IPS DF 6.9 (cell line): Measurements from ENCODE around the gene NPTX1.
"Not testable (repeated sequence)": the region's sequence is repeated elsewhere in the genome, so short reads cannot be mapped to it uniquely, and the experiment has no call there.

Source experiments
- DNase-seq: peaks from one replicate; pipeline ENCODE4 v3.0.0-alpha.2; 2013; ENCODE audit warnings: low read depth, low spot score
- H3K27ac ChIP-seq: one replicate; pipeline ENCODE4 v1.5.1; 2013; ENCODE audit warnings: low read length, control low read depth
- H3K27me3 ChIP-seq: 2 replicates; pipeline ENCODE4 v1.6.1; 2013; ENCODE audit warnings: mild to moderate bottlenecking, low read length; ENCODE audit not compliant: control insufficient read depth, insufficient read depth
- H3K36me3 ChIP-seq: 2 replicates; pipeline ENCODE4 v1.6.1; 2013; ENCODE audit warnings: low read length; ENCODE audit not compliant: control insufficient read depth, insufficient read depth
- H3K4me1 ChIP-seq: 2 replicates; pipeline ENCODE4 v1.6.1; 2013; ENCODE audit warnings: low read length; ENCODE audit not compliant: control insufficient read depth, insufficient read depth
- H3K4me3 ChIP-seq: 2 replicates; pipeline ENCODE4 v1.5.1; 2013; ENCODE audit warnings: mild to moderate bottlenecking, low read length
- H3K9me3 ChIP-seq: 2 replicates; pipeline ENCODE4 v1.6.1; 2013; ENCODE audit warnings: low read length, inconsistent platforms; ENCODE audit not compliant: control insufficient read depth, insufficient read depth
- WGBS: extraction: QIAGEN DNeasy Blood & Tissue Kit; methylation state at CpG from one replicate; pipeline ENCODE4 v1.1.7; 2013; ENCODE audit warnings: mixed read lengths, missing lambda C conversion rate; ENCODE audit not compliant: insufficient read length, insufficient coverage; 5-methylcytosine and 5-hydroxymethylcytosine counted together

NPTX1 gene

GRCh38 chr17:80513201-80513600 lies 36.8 kb upstream of the NPTX1 start:
- Histone ChIP-seq H3K36me3 (no peaks in the 10 kb centered on the region), H3K4me3 (no peak overlapping the region), H3K9me3 (no peaks in the 10 kb centered on the region), H3K27me3 (no peaks in the 10 kb centered on the region), H3K4me1 (no peaks in the 10 kb centered on the region; the same call in 1 of the 2 replicates), H3K27ac (no peak overlapping the region)
- no CpG with 5 or more reads among the region's 16 CpGs for WGBS
- DNase-seq: no peak

GRCh38 chr17:80512233-80512632 lies 35.8 kb upstream of the NPTX1 start:
- no peaks in the 10 kb centered on the region for H3K27me3 ChIP-seq
- H3K4me3 ChIP-seq: no peak overlapping the region
- WGBS: no CpG with 5 or more reads among the region's 15 CpGs
- no peaks in the 10 kb centered on the region for H3K9me3 ChIP-seq
- H3K36me3 ChIP-seq: no peaks in the 10 kb centered on the region
- no peak overlapping the region for H3K27ac ChIP-seq
- H3K4me1 ChIP-seq: no peaks in the 10 kb centered on the region; the same call in 1 of the 2 replicates
- DNase-seq: no peak

GRCh38 chr17:80511222-80512180 lies 35.1 kb upstream of the NPTX1 start:
- Histone ChIP-seq H3K36me3 (no peaks in the 10 kb centered on the region), H3K4me1 (no peaks in the 10 kb centered on the region; the same call in 1 of the 2 replicates), H3K9me3 (no peaks in the 10 kb centered on the region), H3K27ac (no peak overlapping the region), H3K27me3 (no peaks in the 10 kb centered on the region), H3K4me3 (no peak overlapping the region)
- WGBS: 100% methylated on average over 4 of the region's 18 CpGs
- DNase-seq: no peak

- Histone ChIP-seq H3K4me3 (no peak overlapping the region), H3K4me1 (no peaks in the 10 kb centered on the region), H3K9me3 (no peaks in the 10 kb centered on the region), H3K27ac (no peak overlapping the region), H3K27me3 (no peaks in the 10 kb centered on the region), H3K36me3 (no peaks in the 10 kb centered on the region)
- DNase-seq: no peak
- 100% methylated on average over 1 of the region's 9 CpGs for WGBS
Observed at GRCh38 chr17:80510772-80511171, 34.4 kb upstream of the NPTX1 start.

- WGBS: no CpG with 5 or more reads among the region's 14 CpGs
- no peaks in the 10 kb centered on the region for H3K9me3 ChIP-seq
- H3K36me3 ChIP-seq: no peaks in the 10 kb centered on the region
- H3K27ac ChIP-seq: no peak overlapping the region
- H3K4me1 ChIP-seq: no peaks in the 10 kb centered on the region
- no peak overlapping the region for H3K4me3 ChIP-seq
- no peaks in the 10 kb centered on the region for H3K27me3 ChIP-seq
- no peak for DNase-seq
Observed at GRCh38 chr17:80510132-80510531, 33.7 kb upstream of the NPTX1 start.

GRCh38 chr17:80509311-80509710 lies 32.9 kb upstream of the NPTX1 start:
- H3K9me3 ChIP-seq: no peaks in the 10 kb centered on the region
- WGBS: no CpG with 5 or more reads among the region's 8 CpGs
- no peak overlapping the region for H3K27ac ChIP-seq
- H3K27me3 ChIP-seq: no peaks in the 10 kb centered on the region
- H3K4me3 ChIP-seq: no peak overlapping the region
- H3K36me3 ChIP-seq: no peaks in the 10 kb centered on the region
- no peak for DNase-seq
- H3K4me1 ChIP-seq: no peaks in the 10 kb centered on the region

GRCh38 chr17:80507965-80508364 lies 31.6 kb upstream of the NPTX1 start:
- WGBS: no CpG with 5 or more reads among the region's 3 CpGs
- Histone ChIP-seq H3K4me3 (no peak overlapping the region), H3K36me3 (no peaks in the 10 kb centered on the region), H3K9me3 (no peaks in the 10 kb centered on the region), H3K27ac (no peak overlapping the region), H3K4me1 (no peaks in the 10 kb centered on the region), H3K27me3 (no peaks in the 10 kb centered on the region)
- DNase-seq: no peak

DNA sequence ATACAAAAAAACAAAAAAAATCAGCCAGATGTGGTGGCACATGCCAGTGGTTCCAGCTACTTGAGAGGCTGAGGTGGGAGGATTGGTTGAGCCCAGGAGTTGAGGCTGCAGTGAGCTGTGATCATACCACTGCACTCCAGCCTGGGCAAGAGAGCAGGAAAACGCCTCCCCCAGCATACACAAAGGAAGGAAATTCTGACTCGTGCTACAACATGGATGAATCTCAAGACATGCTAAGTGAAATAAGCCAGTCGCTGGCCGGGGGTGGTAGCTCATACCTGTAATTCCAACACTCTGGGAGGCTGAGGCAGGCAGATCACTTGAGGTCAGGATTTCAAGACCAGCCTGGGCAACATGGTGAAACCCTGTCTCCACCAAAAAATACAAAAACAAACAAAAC lies 30.8 kb upstream of the NPTX1 start:
- no CpG with 5 or more reads among the region's 4 CpGs for WGBS
- not testable (repeated sequence) for DNase-seq, H3K4me3 ChIP-seq, H3K9me3 ChIP-seq, H3K4me1 ChIP-seq, H3K27ac ChIP-seq, H3K36me3 ChIP-seq, H3K27me3 ChIP-seq

DNA sequence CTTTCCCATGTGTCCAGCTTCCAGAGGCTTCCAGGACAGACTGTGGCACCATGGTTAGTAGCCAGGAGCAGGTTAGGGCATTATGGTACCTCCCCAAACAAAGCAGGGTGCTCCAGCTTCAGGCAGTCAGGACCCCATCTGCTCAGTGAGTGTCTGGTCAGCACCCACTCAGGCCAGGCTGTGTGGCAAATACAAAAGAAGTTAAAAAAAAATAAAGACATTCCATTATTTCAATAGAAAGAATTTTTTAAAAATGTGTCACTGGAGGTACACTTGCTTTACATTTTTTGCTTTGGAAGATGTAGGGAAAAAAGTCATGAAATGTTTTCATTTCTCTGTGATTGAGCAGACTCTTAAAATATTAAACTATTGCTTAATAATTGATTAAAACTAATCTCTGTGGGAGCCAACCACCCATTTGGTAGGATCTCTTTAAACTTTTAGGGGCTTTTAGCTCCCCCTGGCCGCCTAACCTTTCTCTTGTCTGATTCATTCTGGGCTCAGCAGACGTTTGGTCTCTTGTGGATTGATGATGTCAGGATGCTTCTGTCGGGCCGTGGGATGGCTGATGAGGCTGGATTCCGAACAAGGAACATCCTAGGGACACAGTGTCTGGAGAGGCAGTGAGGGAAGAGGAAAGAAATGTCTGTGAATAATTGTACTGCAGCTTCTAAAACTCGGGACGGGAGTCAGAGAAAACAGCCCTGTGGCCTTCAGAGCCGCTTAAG lies 28.4 kb upstream of the NPTX1 start:
- Histone ChIP-seq H3K27me3 (no peaks in the 10 kb centered on the region), H3K4me3 (no peak overlapping the region), H3K4me1 (no peaks in the 10 kb centered on the region), H3K27ac (no peak overlapping the region), H3K36me3 (no peaks in the 10 kb centered on the region), H3K9me3 (no peaks in the 10 kb centered on the region)
- no peak for DNase-seq
- WGBS: no CpG with 5 or more reads among the region's 8 CpGs

DNA sequence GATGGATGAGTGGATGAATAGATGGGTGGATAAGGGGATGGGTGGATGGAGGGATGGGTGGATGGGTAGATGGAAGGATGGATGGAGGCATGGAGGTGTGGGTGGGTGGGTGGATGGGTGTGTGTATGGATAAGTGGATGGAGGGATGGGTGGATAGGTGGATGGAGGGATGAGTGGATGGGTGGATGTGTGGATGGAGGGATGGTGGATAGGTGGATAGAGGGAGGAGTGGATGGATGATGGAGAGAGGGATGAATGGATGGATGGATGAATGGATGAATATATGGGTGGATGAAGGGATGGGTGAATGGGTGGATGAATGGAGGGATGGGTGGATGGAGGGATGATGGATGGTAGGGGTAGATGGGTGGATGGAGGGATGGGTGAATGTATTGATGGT lies 27.5 kb upstream of the NPTX1 start:
- Histone ChIP-seq H3K27me3 (no peaks in the 10 kb centered on the region), H3K36me3 (no peaks in the 10 kb centered on the region), H3K4me1 (no peaks in the 10 kb centered on the region)

More for the DNA sequence above, 27.5 kb upstream of the NPTX1 start:
- no peak overlapping the region for H3K27ac ChIP-seq
- H3K9me3 ChIP-seq: no peaks in the 10 kb centered on the region
- H3K4me3 ChIP-seq: no peak overlapping the region
- no peak for DNase-seq
